H9 (cell line): Measurements from ENCODE around the gene SLCO1B1. TPM values are rescaled to one million over a fixed set of nuclear protein-coding genes. Genes with fewer than 3 reads are reported as not detected.

Experiments used
- DNase-seq: peaks from one replicate; pipeline ENCODE4 v3.0.0-alpha.2; 2017
- H2AFZ ChIP-seq: one replicate; pipeline ENCODE4 v1.6.1; 2013; ENCODE audit warnings: mild to moderate bottlenecking, low read length, control low read depth, moderate library complexity
- H2AK5ac ChIP-seq: 2 replicates; pipeline ENCODE4 v1.6.1; 2013; ENCODE audit warnings: low read length, control low read depth, mixed read lengths; ENCODE audit not compliant: insufficient read length
- H2BK120ac ChIP-seq: one replicate; pipeline ENCODE4 v1.6.1; 2013; ENCODE audit warnings: low read depth, mild to moderate bottlenecking, low read length, control low read depth, inconsistent platforms; ENCODE audit not compliant: poor library complexity, severe bottlenecking
- H2BK12ac ChIP-seq: 2 replicates; pipeline ENCODE4 v1.6.1; 2013; ENCODE audit warnings: low read length, control low read depth, mixed read lengths, low read depth; ENCODE audit not compliant: insufficient read length
- H2BK15ac ChIP-seq: 2 replicates; pipeline ENCODE4 v1.6.1; 2013; ENCODE audit warnings: low read depth, low read length, control low read depth
- H2BK20ac ChIP-seq: one replicate; pipeline ENCODE4 v1.6.1; 2013; ENCODE audit warnings: low read depth, mild to moderate bottlenecking, low read length, control low read depth, inconsistent platforms; ENCODE audit not compliant: poor library complexity, severe bottlenecking
- H2BK5ac ChIP-seq: 2 replicates; pipeline ENCODE4 v1.6.1; 2013; ENCODE audit warnings: low read length, control low read depth, mixed read lengths; ENCODE audit not compliant: insufficient read length
- H3K14ac ChIP-seq: 2 replicates; pipeline ENCODE4 v1.6.1; 2013; ENCODE audit warnings: low read length, control low read depth; ENCODE audit not compliant: insufficient read depth
- H3K18ac ChIP-seq: 2 replicates; pipeline ENCODE4 v1.6.1; 2013; ENCODE audit warnings: low read depth, mild to moderate bottlenecking, mixed read lengths, low read length, control low read depth; ENCODE audit not compliant: insufficient read length
- H3K23ac ChIP-seq: 2 replicates; pipeline ENCODE4 v1.6.1; 2013; ENCODE audit warnings: low read length, control low read depth, mixed read lengths, low read depth; ENCODE audit not compliant: insufficient read length
- H3K23me2 ChIP-seq: 2 replicates; pipeline ENCODE4 v1.6.1; 2013; ENCODE audit warnings: low read depth, mild to moderate bottlenecking, mixed read lengths, low read length, control low read depth; ENCODE audit not compliant: insufficient read length, poor library complexity, severe bottlenecking
- H3K27ac ChIP-seq: 2 replicates; pipeline ENCODE4 v1.5.1; 2013; ENCODE audit warnings: low read length, control low read depth, mixed read lengths, low read depth; ENCODE audit not compliant: insufficient read length
- H3K27me3 ChIP-seq: 2 replicates; pipeline ENCODE4 v1.6.1; 2013; ENCODE audit warnings: low read length, control low read depth, inconsistent platforms; ENCODE audit not compliant: insufficient read depth
- H3K4ac ChIP-seq: 2 replicates; pipeline ENCODE4 v1.6.1; 2013; ENCODE audit warnings: low read depth, mild to moderate bottlenecking, control low read depth, inconsistent platforms, low read length, moderate library complexity
- H3K4me1 ChIP-seq: 2 replicates; pipeline ENCODE4 v1.6.1; 2013; ENCODE audit warnings: low read length, control low read depth, inconsistent platforms; ENCODE audit not compliant: insufficient read depth
- H3K4me2 ChIP-seq: 2 replicates; pipeline ENCODE4 v1.6.1; 2013; ENCODE audit warnings: low read length, control low read depth, mixed read lengths; ENCODE audit not compliant: insufficient read length, insufficient read depth
- H3K56ac ChIP-seq: 2 replicates; pipeline ENCODE4 v1.6.1; 2013; ENCODE audit warnings: low read depth, mild to moderate bottlenecking, mixed read lengths, low read length, control low read depth; ENCODE audit not compliant: insufficient read length
- H3K79me1 ChIP-seq: 2 replicates; pipeline ENCODE4 v1.6.1; 2013; ENCODE audit warnings: low read depth, mild to moderate bottlenecking, moderate library complexity, low read length, control low read depth, inconsistent platforms; ENCODE audit not compliant: insufficient read depth, poor library complexity, severe bottlenecking
- H3K79me2 ChIP-seq: 2 replicates; pipeline ENCODE4 v1.6.1; 2013; ENCODE audit warnings: low read length, control low read depth, inconsistent platforms; ENCODE audit not compliant: insufficient read depth
- H3K9ac ChIP-seq: 2 replicates; pipeline ENCODE4 v1.6.1; 2013; ENCODE audit warnings: low read length, control low read depth, mixed read lengths; ENCODE audit not compliant: insufficient read length; ENCODE audit errors: extremely low read depth
- H3K9me3 ChIP-seq: one replicate; pipeline ENCODE4 v1.6.1; 2013; ENCODE audit warnings: low read depth, low read length, inconsistent platforms; ENCODE audit not compliant: control insufficient read depth
- H3T11ph ChIP-seq: one replicate; pipeline ENCODE4 v1.6.1; 2013; ENCODE audit warnings: mild to moderate bottlenecking, low read length, control low read depth, inconsistent platforms
- H4K20me1 ChIP-seq: one replicate; pipeline ENCODE4 v1.6.1; 2013; ENCODE audit not compliant: control insufficient read depth, insufficient read length, insufficient read depth
- H4K5ac ChIP-seq: 2 replicates; pipeline ENCODE4 v1.6.1; 2013; ENCODE audit warnings: low read depth, mild to moderate bottlenecking, mixed read lengths, low read length, control low read depth; ENCODE audit not compliant: insufficient read length
- H4K8ac ChIP-seq: replicated peaks from 2 replicates; pipeline ENCODE4 v1.6.1; 2013; ENCODE audit warnings: low read length, control low read depth, mixed read lengths, low read depth; ENCODE audit not compliant: insufficient read length
- H4K91ac ChIP-seq: 2 replicates; pipeline ENCODE4 v1.6.1; 2013; ENCODE audit warnings: low read depth, mild to moderate bottlenecking, moderate library complexity, mixed read lengths, low read length, control low read depth; ENCODE audit not compliant: insufficient read length
- H3K27ac Mint-ChIP-seq, 3 experiments: 2 replicates in 2 of 3; 3 replicates in 1 of 3; pipeline ENCODE4 v1.8.0; 2020 to 2021; ENCODE audit warnings: mixed read lengths in 3 of 3, mild to moderate bottlenecking in 1 of 3, moderate library complexity in 1 of 3
- H3K27me3 Mint-ChIP-seq: 2 replicates; pipeline ENCODE4 v1.8.0; 2021; ENCODE audit warnings: low read depth, mild to moderate bottlenecking, moderate library complexity, mixed read lengths
- H3K36me3 Mint-ChIP-seq, 3 experiments: 2 replicates in 2 of 3; 3 replicates in 1 of 3; pipeline ENCODE4 v1.8.0; 2020 to 2021; ENCODE audit warnings: low read depth in 3 of 3, mixed read lengths in 3 of 3; ENCODE audit not compliant: insufficient read depth in 1 of 3
- H3K4me1 Mint-ChIP-seq, 2 experiments: 2 replicates each; pipeline ENCODE4 v1.8.0; 2020; ENCODE audit warnings: mixed read lengths in 2 of 2
- H3K4me3 Mint-ChIP-seq, 2 experiments: 2 replicates in 1 of 2; 3 replicates in 1 of 2; pipeline ENCODE4 v1.8.0; 2020 to 2021; ENCODE audit warnings: mild to moderate bottlenecking in 2 of 2, mixed read lengths in 2 of 2, moderate library complexity in 1 of 2
- H3K9me3 Mint-ChIP-seq, 2 experiments: 2 replicates in 1 of 2; 3 replicates in 1 of 2; pipeline ENCODE4 v1.8.0; 2020; ENCODE audit warnings: mild to moderate bottlenecking in 2 of 2, mixed read lengths in 2 of 2, moderate library complexity in 1 of 2
- WGBS: extraction: QIAGEN DNeasy Blood & Tissue Kit; methylation state at CpG from one replicate; pipeline ENCODE4 v1.1.7; 2013; ENCODE audit warnings: missing lambda C conversion rate, low lambda C conversion rate, mixed read lengths; ENCODE audit not compliant: insufficient read length; ENCODE audit errors: extremely low coverage; 5-methylcytosine and 5-hydroxymethylcytosine counted together
- total RNA-seq: library from RNA; stranded (reverse); gene quantifications from 2 replicates; pipeline ENCODE4 v1.2.1, GENCODE V29; 2021
- TF ChIP-seq, protein P1 (sequence below): fragments of 200-600 bp; sonication (generic); conservative IDR thresholded peaks from 3 replicates; pipeline ENCODE4 v1.8.0; 2021; ENCODE audit warnings: antibody characterized with exemption, mild to moderate bottlenecking

SLCO1B1 gene
- total RNA-seq, 1 experiment from 2014 or later = 0.09 TPM

DNA sequence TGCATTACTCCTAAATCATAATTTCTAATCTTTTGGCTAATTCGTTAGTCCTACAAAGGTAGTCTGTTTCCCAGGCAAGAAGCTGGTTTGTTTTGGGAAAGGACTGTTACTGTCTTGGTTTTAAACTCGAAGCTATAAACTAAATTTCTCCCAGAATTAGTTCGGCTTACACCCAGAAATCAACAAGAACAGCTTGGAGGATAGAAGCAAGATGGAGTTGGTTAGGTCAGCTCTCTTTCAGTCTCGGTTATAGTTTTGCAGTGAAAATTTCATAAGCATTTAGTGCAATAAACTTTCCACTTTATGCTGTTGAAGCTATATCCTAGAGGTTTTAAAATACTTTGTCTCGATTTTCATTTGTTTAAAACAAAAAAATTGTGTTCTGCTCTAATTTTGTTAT lies 103.4 kb downstream of the SLCO1B1 start:
- H2BK120ac ChIP-seq = no peak overlapping the region
- no peaks in the 10 kb centered on the region for H3K9me3 ChIP-seq
- Mint-ChIP-seq H3K4me3 (no peak overlapping the region), H3K27ac (no peak overlapping the region), H3K27me3 (no peaks in the 10 kb centered on the region), H3K36me3 (no peaks in the 10 kb centered on the region; a peak in 1 of 7 replicates), H3K9me3 (peaks cover 2 to 4% of the 10 kb centered on the region in 2 experiments; a peak in 2 of 5 replicates), H3K4me1 (no peaks in the 10 kb centered on the region)
- H3T11ph ChIP-seq = no peak overlapping the region
- no peaks in the 10 kb centered on the region for H3K4me1 ChIP-seq
- WGBS = no CpG with 5 or more reads among the region's 5 CpGs
- H3K79me2 ChIP-seq = no peaks in the 10 kb centered on the region
- H2AFZ ChIP-seq = no peak overlapping the region
- no peak overlapping the region for H2BK5ac ChIP-seq
- H4K91ac ChIP-seq = no peak overlapping the region
- H3K27ac ChIP-seq = no peak overlapping the region
- H3K27me3 ChIP-seq = no peaks in the 10 kb centered on the region
- H2BK12ac ChIP-seq = no peak overlapping the region
- no peak overlapping the region for H4K8ac ChIP-seq
- H4K5ac ChIP-seq = no peak overlapping the region
- no peak overlapping the region for H2AK5ac ChIP-seq
- H3K4me2 ChIP-seq = no peak overlapping the region
- H3K23me2 ChIP-seq = no peaks in the 10 kb centered on the region
- no peak overlapping the region for H3K18ac ChIP-seq
- H2BK15ac ChIP-seq = no peak overlapping the region
- H3K9ac ChIP-seq = no peak overlapping the region
- no peaks in the 10 kb centered on the region for H4K20me1 ChIP-seq
- no peak overlapping the region for H2BK20ac ChIP-seq
- H3K56ac ChIP-seq = no peak overlapping the region
- H3K4ac ChIP-seq = no peak overlapping the region
- TF ChIP-seq, protein P1, sequence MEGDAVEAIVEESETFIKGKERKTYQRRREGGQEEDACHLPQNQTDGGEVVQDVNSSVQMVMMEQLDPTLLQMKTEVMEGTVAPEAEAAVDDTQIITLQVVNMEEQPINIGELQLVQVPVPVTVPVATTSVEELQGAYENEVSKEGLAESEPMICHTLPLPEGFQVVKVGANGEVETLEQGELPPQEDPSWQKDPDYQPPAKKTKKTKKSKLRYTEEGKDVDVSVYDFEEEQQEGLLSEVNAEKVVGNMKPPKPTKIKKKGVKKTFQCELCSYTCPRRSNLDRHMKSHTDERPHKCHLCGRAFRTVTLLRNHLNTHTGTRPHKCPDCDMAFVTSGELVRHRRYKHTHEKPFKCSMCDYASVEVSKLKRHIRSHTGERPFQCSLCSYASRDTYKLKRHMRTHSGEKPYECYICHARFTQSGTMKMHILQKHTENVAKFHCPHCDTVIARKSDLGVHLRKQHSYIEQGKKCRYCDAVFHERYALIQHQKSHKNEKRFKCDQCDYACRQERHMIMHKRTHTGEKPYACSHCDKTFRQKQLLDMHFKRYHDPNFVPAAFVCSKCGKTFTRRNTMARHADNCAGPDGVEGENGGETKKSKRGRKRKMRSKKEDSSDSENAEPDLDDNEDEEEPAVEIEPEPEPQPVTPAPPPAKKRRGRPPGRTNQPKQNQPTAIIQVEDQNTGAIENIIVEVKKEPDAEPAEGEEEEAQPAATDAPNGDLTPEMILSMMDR = no peak
- H3K14ac ChIP-seq = no peak overlapping the region
- H3K79me1 ChIP-seq = no peaks in the 10 kb centered on the region
- no peak for DNase-seq
- no peak overlapping the region for H3K23ac ChIP-seq
